ENCODE measurements around the gene SH3PXD2A.

DNA sequence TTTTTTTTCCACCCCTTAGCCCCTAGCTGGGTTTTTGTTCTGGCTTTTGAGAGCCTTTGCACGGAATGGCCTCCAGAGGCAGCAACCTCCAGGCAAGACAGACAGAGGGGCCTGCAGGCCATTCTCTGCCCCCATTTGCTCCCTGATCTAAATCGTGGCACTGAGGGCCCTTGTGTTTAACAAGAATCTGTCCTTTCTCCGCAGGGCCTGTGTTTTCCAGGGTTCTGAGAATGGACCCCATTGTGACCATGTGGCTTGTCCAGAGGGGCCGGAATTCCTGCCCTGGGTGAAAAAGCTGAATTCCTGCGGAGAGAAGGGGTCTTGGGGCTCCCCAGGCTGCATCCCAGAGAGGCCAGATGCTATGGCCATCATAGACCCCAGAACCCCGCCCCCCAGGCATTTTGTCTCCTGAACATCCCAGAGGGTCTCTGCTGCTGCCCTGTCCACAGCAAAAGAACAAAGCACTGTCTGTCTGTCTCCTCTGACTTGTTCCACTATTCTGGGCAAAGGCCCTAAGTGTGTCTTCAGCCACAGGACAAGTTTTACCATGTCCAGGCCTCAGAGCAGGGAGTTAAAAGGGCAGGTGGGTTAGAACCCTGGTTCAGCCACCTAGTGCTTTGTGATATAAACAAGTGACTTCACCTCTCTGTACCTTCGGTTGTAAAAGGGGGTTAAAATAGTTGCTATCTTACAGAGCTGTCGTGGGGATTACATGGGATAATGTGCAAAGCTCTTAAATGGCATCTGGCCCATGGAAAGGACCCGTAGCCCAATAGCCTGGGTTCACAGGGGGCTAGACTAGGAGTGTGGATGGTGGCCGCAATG lies 155.6 kb downstream of the SH3PXD2A start:
- TF ChIP-seq, protein P1, sequence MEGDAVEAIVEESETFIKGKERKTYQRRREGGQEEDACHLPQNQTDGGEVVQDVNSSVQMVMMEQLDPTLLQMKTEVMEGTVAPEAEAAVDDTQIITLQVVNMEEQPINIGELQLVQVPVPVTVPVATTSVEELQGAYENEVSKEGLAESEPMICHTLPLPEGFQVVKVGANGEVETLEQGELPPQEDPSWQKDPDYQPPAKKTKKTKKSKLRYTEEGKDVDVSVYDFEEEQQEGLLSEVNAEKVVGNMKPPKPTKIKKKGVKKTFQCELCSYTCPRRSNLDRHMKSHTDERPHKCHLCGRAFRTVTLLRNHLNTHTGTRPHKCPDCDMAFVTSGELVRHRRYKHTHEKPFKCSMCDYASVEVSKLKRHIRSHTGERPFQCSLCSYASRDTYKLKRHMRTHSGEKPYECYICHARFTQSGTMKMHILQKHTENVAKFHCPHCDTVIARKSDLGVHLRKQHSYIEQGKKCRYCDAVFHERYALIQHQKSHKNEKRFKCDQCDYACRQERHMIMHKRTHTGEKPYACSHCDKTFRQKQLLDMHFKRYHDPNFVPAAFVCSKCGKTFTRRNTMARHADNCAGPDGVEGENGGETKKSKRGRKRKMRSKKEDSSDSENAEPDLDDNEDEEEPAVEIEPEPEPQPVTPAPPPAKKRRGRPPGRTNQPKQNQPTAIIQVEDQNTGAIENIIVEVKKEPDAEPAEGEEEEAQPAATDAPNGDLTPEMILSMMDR (IDR thresholded peaks at IDR 0.05), result no peak
- no peak for TF ChIP-seq EZH2 (IDR thresholded peaks at IDR 0.05; ENCODE audit: borderline replicate concordance, insufficient read depth, low read depth, low read length, poor library complexity, severe bottlenecking)
